Airway epithelial cell (primary cell): ENCODE results near the gene KRTAP1-1. TPM values are rescaled to one million over a fixed set of nuclear protein-coding genes. Genes with fewer than 3 reads are reported as not detected.

Experiments used
- total RNA-seq: library from RNA; depleted of rRNA; stranded (reverse); fragments of >200 nt; gene quantifications from 2 replicates; pipeline ENCODE4 v1.2.3, GENCODE V29; 2015

Gene KRTAP1-1
- total RNA-seq: not detected in 2 replicates

GRCh38 chr17:41040783-41041571 lies at the start of gene KRTAP1-1:
Gene KRTAP1-1 (minus strand): TSS chr17:41041450. CDS start chr17:41041397, 53 bp downstream.

GRCh38 chr17:41084100-41084856 lies 43.0 kb upstream of the KRTAP1-1 start, which contains the start of gene KRTAP4-7:
Gene KRTAP4-7 (plus strand): TSS chr17:41084150. CDS start chr17:41084207, 57 bp downstream.

GRCh38 chr17:41065829-41066624 lies 24.8 kb upstream of the KRTAP1-1 start, which contains the start of gene KRTAP2-4:
Gene KRTAP2-4 (minus strand): TSS chr17:41065879. CDS start chr17:41065845, 34 bp downstream.

DNA sequence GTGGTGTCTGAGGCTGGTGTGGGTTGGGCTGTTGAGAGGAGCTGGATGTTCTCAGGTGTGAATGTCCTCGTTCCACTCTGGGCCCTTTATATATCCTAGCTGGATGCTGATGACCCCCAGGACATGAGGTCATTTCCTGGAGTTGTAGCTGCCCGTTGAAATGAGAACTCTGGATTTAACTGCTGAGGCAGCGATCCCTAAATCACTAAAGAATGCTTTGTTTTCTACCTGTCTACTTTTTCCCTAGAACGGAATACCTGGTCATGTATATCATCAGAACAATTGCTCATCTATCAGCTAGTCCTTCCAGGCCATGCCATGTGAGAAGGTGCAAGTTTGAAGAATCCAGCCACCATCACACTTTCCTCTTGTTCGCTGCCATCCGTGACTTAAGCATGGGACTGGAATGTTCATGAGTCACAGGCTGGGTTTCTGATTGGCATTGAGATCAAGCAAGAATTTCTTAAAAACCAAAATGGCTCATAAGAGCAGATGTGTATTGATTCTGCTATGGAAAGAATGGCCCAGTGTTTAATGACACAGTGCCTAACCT lies 18.9 kb upstream of the KRTAP1-1 start, which contains the start of gene KRTAP2-3:
Gene KRTAP2-3 (minus strand): TSS at position 63 of the 553 bp plus-strand sequence. CDS start 64 bp downstream, outside the sequence.

GRCh38 chr17:41055130-41055529 lies 13.9 kb upstream of the KRTAP1-1 start, which contains the start of gene KRTAP2-2:
Gene KRTAP2-2 (minus strand): TSS chr17:41055230. CDS start chr17:41055211, 19 bp downstream.

GRCh38 chr17:41046735-41047465 lies 5.7 kb upstream of the KRTAP1-1 start, which contains the start of gene KRTAP2-1:
Gene KRTAP2-1 (minus strand): TSS chr17:41047316. CDS start chr17:41047267, 49 bp downstream.

DNA sequence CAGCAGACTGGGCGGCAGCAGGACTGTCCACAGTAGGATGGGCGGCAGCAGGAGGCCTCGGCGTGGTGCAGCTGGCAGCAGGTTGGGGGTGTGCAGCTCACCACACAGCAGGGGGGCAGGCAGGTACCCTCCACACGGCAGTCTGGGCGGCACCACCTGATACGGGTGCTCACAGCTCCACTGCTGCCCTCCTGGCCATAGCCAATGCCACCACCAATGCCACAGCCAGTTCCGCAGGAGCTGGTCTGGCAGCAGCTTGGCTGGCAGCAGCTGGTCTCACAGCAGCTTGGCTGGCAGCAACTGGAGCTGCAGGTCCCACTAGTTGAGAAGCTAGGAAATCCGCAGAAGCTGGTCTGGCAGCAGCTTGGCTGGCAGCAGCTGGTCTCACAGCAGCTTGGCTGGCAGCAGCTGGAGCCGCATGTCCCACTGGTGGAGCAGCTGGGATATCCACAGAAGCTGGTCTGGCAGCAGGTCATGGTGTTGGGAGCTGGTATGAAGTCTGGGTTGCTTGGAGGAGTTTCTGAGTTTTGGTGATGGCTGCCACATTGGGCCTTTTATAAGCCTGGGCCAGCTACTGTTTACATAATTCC lies 6.8 kb downstream of the KRTAP1-1 start, which contains the start of gene KRTAP1-3:
Gene KRTAP1-3 (minus strand): TSS at position 529 of the 590 bp plus-strand sequence. CDS start 53 bp downstream, at position 476.

GRCh38 chr17:41029633-41030245 lies 11.5 kb downstream of the KRTAP1-1 start, which contains the start of gene KRTAP1-4:
Gene KRTAP1-4 (minus strand): TSS chr17:41030195. CDS start chr17:41030078, 117 bp downstream.

GRCh38 chr17:41026715-41027471 lies 14.4 kb downstream of the KRTAP1-1 start, which contains the start of gene KRTAP1-5:
Gene KRTAP1-5 (minus strand): TSS chr17:41027208. CDS start chr17:41027155, 53 bp downstream.

DNA sequence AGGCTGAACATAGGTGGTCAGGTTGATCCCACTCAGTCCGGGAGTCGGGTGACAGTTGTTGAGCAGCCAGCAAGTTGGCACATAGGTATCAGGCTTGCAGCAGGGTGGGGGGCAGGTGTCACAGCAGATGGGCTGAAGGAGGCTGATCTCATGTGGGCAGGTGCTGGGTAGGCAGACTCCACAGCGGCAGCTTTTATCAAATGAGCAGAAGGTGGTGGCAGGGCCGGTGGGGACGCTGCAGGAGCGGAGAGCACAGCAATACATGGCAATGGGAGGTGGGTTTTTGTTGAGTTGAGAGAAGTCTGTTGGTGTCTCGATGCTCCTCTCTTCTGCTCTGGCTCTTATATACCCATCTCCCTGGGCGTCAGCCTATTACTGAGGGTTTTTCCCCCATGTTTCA lies 32.4 kb downstream of the KRTAP1-1 start, which contains the start of gene KRTAP3-1:
Gene KRTAP3-1 (minus strand): TSS at position 318 of the 400 bp plus-strand sequence. CDS start 54 bp downstream, at position 264.

DNA sequence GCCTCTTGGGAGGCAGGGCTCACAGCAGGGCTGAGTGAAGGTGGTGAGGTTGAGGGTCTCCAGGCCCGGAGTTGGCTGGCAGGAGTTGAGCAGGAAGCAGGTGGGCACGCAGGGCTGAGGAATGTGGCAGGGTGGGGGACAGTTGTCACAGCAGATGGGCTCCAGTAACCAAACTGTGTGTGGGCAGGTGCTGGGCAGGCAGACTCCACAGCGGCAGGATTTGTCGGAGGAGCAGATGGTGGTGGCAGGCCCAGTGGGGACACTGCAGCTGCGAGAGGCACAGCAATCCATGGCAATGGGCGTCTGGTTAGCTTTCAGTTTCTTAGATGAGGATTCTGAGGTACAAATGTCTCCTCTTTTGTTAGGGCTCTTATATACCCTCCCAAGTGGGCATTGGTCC lies 41.7 kb downstream of the KRTAP1-1 start, which contains the start of gene KRTAP3-2:
Gene KRTAP3-2 (minus strand): TSS at position 344 of the 400 bp plus-strand sequence. CDS start 53 bp downstream, at position 291.

DNA sequence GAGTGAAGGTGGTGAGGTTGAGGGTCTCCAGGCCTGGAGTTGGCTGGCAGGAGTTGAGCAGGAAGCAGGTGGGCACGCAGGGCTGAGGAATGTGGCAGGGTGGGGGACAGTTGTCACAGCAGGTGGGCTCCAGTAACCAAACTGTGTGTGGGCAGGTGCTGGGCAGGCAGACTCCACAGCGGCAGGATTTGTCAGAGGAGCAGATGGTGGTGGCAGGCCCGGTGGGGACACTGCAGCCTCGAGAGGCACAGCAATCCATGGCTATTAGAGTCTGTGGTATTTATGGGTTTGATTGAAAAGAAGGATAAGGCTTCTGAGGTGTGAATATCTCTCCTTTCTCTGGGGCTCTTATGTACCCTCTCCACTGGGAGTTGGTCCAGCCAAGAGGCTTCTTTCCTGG lies 47.4 kb downstream of the KRTAP1-1 start, which contains the start of gene KRTAP3-3:
Gene KRTAP3-3 (minus strand): TSS at position 326 of the 400 bp plus-strand sequence. CDS start 67 bp downstream, at position 259.

Other genes with a start within 250 kb of the KRTAP1-1 start
- gene KRT28, start 241.5 kb downstream of the KRTAP1-1 start, total RNA-seq: not detected in 2 replicates
- 59.0 and 68.3 TPM in 2 replicates for gene KRT10, start 218.8 kb downstream of the KRTAP1-1 start, total RNA-seq
- not detected in 2 replicates for gene KRT12, start 174.2 kb downstream of the KRTAP1-1 start, total RNA-seq
- not detected in 2 replicates for gene KRT20, start 156.2 kb downstream of the KRTAP1-1 start, total RNA-seq
- 35.7 and 36.8 TPM in 2 replicates for gene KRT23, start 103.8 kb downstream of the KRTAP1-1 start, total RNA-seq
- gene KRT39, start 74.5 kb downstream of the KRTAP1-1 start, total RNA-seq: not detected in 2 replicates
- 0.07 TPM in 1 of 2 replicates, not detected in the other for gene KRT40, start 57.1 kb downstream of the KRTAP1-1 start, total RNA-seq
- gene KRTAP3-3, start 47.3 kb downstream of the KRTAP1-1 start, total RNA-seq: not detected in 2 replicates
- not detected in 2 replicates for gene KRTAP3-2, start 41.5 kb downstream of the KRTAP1-1 start, total RNA-seq
- not detected in 2 replicates for gene KRTAP3-1, start 32.3 kb downstream of the KRTAP1-1 start, total RNA-seq
- gene KRTAP1-5, start 14.2 kb downstream of the KRTAP1-1 start, total RNA-seq: not detected in 2 replicates
- not detected in 2 replicates for gene KRTAP1-4, start 11.3 kb downstream of the KRTAP1-1 start, total RNA-seq
- gene KRTAP1-3, start 6.6 kb downstream of the KRTAP1-1 start, total RNA-seq: not detected in 2 replicates
- not detected in 2 replicates for gene KRTAP2-1, start 5.9 kb upstream of the KRTAP1-1 start, total RNA-seq
- not detected in 2 replicates for gene KRTAP2-2, start 13.8 kb upstream of the KRTAP1-1 start, total RNA-seq
- gene KRTAP2-3, start 18.7 kb upstream of the KRTAP1-1 start, total RNA-seq: 0.21 and 0.84 TPM in 2 replicates
- gene KRTAP2-4, start 24.4 kb upstream of the KRTAP1-1 start, total RNA-seq: not detected in 2 replicates
- not detected in 2 replicates for gene KRTAP4-7, start 42.7 kb upstream of the KRTAP1-1 start, total RNA-seq
- not detected in 2 replicates for gene KRTAP4-8, start 56.7 kb upstream of the KRTAP1-1 start, total RNA-seq
- not detected in 2 replicates for gene KRTAP4-16, start 60.8 kb upstream of the KRTAP1-1 start, total RNA-seq
- not detected in 2 replicates for gene KRTAP4-9, start 63.9 kb upstream of the KRTAP1-1 start, total RNA-seq
- gene KRTAP4-11, start 76.9 kb upstream of the KRTAP1-1 start, total RNA-seq: not detected in 2 replicates
- not detected in 2 replicates for gene KRTAP4-12, start 82.7 kb upstream of the KRTAP1-1 start, total RNA-seq
- not detected in 2 replicates for gene KRTAP4-6, start 99.1 kb upstream of the KRTAP1-1 start, total RNA-seq
- gene KRTAP4-5, start 108.4 kb upstream of the KRTAP1-1 start, total RNA-seq: not detected in 2 replicates
- not detected in 2 replicates for gene KRTAP4-4, start 119.3 kb upstream of the KRTAP1-1 start, total RNA-seq
- not detected in 2 replicates for gene KRTAP4-3, start 126.8 kb upstream of the KRTAP1-1 start, total RNA-seq
- gene KRTAP4-2, start 136.8 kb upstream of the KRTAP1-1 start, total RNA-seq: not detected in 2 replicates
- not detected in 2 replicates for gene KRTAP4-1, start 143.5 kb upstream of the KRTAP1-1 start, total RNA-seq
- not detected in 2 replicates for gene KRTAP9-1, start 148.4 kb upstream of the KRTAP1-1 start, total RNA-seq
- gene KRTAP9-2, start 185.2 kb upstream of the KRTAP1-1 start, total RNA-seq: not detected in 2 replicates
- not detected in 2 replicates for gene KRTAP9-3, start 191.0 kb upstream of the KRTAP1-1 start, total RNA-seq
- gene KRTAP9-8, start 196.5 kb upstream of the KRTAP1-1 start, total RNA-seq: not detected in 2 replicates
- not detected in 2 replicates for gene KRTAP9-4, start 208.2 kb upstream of the KRTAP1-1 start, total RNA-seq
- not detected in 2 replicates for gene KRTAP9-9, start 213.9 kb upstream of the KRTAP1-1 start, total RNA-seq
- gene KRTAP9-6, start 223.9 kb upstream of the KRTAP1-1 start, total RNA-seq: not detected in 2 replicates
- gene KRTAP9-7, start 234.2 kb upstream of the KRTAP1-1 start, total RNA-seq: not detected in 2 replicates